ENCODE measurements around the gene ANKFY1. TPM values are rescaled to one million over a fixed set of nuclear protein-coding genes. Genes with fewer than 3 reads are reported as not detected.

ANKFY1 gene
- total and polyA plus RNA-seq, 9 of the 15 experiments (the other 6 are each of a cell fraction or from before 2014, with no cell fraction given), result 4.3 to 25.6 (median 12.2) TPM

GRCh38 chr17:4267402-4267801, 3.6 kb upstream of the ANKFY1 start:
- Histone ChIP-seq H2AFZ (ENCODE audit: low read depth, low read length) (no peak overlapping the region), H3K27me3 (ENCODE audit: control insufficient read depth in 2 of 2, insufficient read depth in 2 of 2, low read length in 2 of 2) (no peaks in the 10 kb centered on the region), H3K9ac (ENCODE audit: insufficient read depth in 1 of 2, low read depth in 2 of 2, low read length in 2 of 2) (no peak overlapping the region), H3K79me2 (ENCODE audit: control insufficient read depth, insufficient read depth, low read length) (peaks cover 19% of the 10 kb centered on the region), H3K36me3 (ENCODE audit: control insufficient read depth, insufficient read depth, low read length) (peaks cover 39% of the 10 kb centered on the region; the same call in 1 of the 3 replicates), H3K4me2 (ENCODE audit: insufficient read depth, low read length) (no peak overlapping the region), H4K20me1 (replicated peaks; ENCODE audit: control insufficient read depth, insufficient read depth, low read length) (peaks cover 3% of the 10 kb centered on the region; the same call in 1 of the 2 replicates), H3K9me1 (ENCODE audit: control insufficient read depth, insufficient read depth, low read length) (no peaks in the 10 kb centered on the region), H3K4me1 (replicated peaks in 1 of 2; ENCODE audit: control insufficient read depth in 2 of 2, insufficient read depth in 2 of 2, low read length in 2 of 2) (peaks cover 8 to 9% of the 10 kb centered on the region in 2 experiments; a peak in 4 of 5 replicates), H3K4me3 (no peak overlapping the region), H3K9me3 (replicated peaks; ENCODE audit: control insufficient read depth, insufficient read depth, low read depth, low read length) (no peaks in the 10 kb centered on the region), H3K27ac (ENCODE audit: extremely low read depth, low read depth, low read length) (no peak overlapping the region)
- intact Hi-C loops (cut with micrococcal nuclease) (no loop called here), in situ Hi-C loops (cut with MboI) (no loop called here)
- 95% methylated on average over 7 of the region's 8 CpGs for WGBS (ENCODE audit: insufficient coverage, low coverage, missing lambda C conversion rate)
- no peak for FAIRE-seq
- no TSS peak for BruUV-seq (replicated peaks)
- no peak for ATAC-seq
- POLR2A ChIA-PET, result interaction anchor here (1.7 kb wide), 1 partner anchor 11 kb away, joined by 5 read pairs; no protein-coding TSS in a partner anchor
- CTCF ChIA-PET (ENCODE audit: low intra/inter-chr PET ratio), result no interaction called here
- DNase-seq (ENCODE audit: extremely low read depth in 1 of 4, low spot score in 3 of 4), result no peak
- TF ChIP-seq ZNF384 (IDR thresholded peaks at IDR 0.05; ENCODE audit: low read depth, low read length), result no peak
- TF ChIP-seq, protein P1, sequence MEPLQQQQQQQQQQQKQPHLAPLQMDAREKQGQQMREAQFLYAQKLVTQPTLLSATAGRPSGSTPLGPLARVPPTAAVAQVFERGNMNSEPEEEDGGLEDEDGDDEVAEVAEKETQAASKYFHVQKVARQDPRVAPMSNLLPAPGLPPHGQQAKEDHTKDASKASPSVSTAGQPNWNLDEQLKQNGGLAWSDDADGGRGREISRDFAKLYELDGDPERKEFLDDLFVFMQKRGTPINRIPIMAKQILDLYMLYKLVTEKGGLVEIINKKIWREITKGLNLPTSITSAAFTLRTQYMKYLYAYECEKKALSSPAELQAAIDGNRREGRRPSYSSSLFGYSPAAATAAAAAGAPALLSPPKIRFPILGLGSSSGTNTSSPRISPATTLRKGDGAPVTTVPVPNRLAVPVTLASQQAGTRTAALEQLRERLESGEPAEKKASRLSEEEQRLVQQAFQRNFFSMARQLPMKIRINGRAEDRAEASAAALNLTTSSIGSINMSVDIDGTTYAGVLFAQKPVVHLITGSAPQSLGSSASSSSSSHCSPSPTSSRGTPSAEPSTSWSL (CRISPR knock-in tag; IDR thresholded peaks at IDR 0.05; ENCODE audit: borderline replicate concordance), result no peak
- no peak for TF ChIP-seq CREB3 (tag; conservative IDR thresholded peaks at IDR 0.05; ENCODE audit: low read depth)
- no peak for TF ChIP-seq ERF (CRISPR knock-in tag; IDR thresholded peaks at IDR 0.05)
- no peak for TF ChIP-seq E2F8 (IDR thresholded peaks at IDR 0.05; ENCODE audit: low read depth, partially characterized antibody)
- no peak for TF ChIP-seq PML (IDR thresholded peaks at IDR 0.05; ENCODE audit: low read length)
- TF ChIP-seq KAT2B (IDR thresholded peaks at IDR 0.05; ENCODE audit: low read depth, low read length), result no peak
- no peak for TF ChIP-seq TGIF2 (CRISPR knock-in tag; IDR thresholded peaks at IDR 0.05)
- no peak for TF ChIP-seq ZC3H4 (CRISPR knock-in tag; IDR thresholded peaks at IDR 0.05; ENCODE audit: borderline replicate concordance)
- TF ChIP-seq, protein P2, sequence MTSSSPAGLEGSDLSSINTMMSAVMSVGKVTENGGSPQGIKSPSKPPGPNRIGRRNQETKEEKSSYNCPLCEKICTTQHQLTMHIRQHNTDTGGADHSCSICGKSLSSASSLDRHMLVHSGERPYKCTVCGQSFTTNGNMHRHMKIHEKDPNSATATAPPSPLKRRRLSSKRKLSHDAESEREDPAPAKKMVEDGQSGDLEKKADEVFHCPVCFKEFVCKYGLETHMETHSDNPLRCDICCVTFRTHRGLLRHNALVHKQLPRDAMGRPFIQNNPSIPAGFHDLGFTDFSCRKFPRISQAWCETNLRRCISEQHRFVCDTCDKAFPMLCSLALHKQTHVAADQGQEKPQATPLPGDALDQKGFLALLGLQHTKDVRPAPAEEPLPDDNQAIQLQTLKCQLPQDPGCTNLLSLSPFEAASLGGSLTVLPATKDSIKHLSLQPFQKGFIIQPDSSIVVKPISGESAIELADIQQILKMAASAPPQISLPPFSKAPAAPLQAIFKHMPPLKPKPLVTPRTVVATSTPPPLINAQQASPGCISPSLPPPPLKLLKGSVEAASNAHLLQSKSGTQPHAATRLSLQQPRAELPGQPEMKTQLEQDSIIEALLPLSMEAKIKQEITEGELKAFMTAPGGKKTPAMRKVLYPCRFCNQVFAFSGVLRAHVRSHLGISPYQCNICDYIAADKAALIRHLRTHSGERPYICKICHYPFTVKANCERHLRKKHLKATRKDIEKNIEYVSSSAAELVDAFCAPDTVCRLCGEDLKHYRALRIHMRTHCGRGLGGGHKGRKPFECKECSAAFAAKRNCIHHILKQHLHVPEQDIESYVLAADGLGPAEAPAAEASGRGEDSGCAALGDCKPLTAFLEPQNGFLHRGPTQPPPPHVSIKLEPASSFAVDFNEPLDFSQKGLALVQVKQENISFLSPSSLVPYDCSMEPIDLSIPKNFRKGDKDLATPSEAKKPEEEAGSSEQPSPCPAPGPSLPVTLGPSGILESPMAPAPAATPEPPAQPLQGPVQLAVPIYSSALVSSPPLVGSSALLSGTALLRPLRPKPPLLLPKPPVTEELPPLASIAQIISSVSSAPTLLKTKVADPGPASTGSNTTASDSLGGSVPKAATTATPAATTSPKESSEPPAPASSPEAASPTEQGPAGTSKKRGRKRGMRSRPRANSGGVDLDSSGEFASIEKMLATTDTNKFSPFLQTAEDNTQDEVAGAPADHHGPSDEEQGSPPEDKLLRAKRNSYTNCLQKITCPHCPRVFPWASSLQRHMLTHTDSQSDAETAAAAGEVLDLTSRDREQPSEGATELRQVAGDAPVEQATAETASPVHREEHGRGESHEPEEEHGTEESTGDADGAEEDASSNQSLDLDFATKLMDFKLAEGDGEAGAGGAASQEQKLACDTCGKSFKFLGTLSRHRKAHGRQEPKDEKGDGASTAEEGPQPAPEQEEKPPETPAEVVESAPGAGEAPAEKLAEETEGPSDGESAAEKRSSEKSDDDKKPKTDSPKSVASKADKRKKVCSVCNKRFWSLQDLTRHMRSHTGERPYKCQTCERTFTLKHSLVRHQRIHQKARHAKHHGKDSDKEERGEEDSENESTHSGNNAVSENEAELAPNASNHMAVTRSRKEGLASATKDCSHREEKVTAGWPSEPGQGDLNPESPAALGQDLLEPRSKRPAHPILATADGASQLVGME (CRISPR knock-in tag; IDR thresholded peaks at IDR 0.05), result no peak
- TF ChIP-seq CAMTA2 (CRISPR knock-in tag; conservative IDR thresholded peaks at IDR 0.05), result no peak

All from K562 (cell line).